Measurements from ENCODE around the gene FARS2. TPM values are rescaled to one million over a fixed set of nuclear protein-coding genes. Genes with fewer than 3 reads are reported as not detected.

FARS2 gene
- total RNA-seq, 3 donors from 2014 or later, result 12.0 to 29.6 (median 24.3) TPM

DNA sequence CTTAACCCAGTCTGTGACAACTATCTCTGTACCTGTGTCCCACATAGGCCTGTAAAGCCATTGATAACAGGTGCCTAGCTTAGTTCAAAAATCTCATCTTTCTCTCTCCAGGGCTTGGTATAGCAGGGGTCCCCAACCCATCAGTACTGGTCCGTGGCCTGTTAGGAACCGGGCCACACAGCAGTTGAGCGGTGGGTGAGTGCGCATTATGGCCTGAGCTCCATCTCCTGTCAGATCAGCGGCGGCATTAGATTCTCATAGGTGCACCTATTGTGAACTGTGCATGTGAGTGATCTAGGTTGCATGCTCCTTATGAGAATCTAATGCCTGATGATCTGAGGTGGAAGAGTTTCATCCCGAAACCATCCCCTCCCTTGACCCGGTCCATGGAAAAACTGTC lies 3.9 kb upstream of the FARS2 start:
- Histone ChIP-seq H3K27ac (no peak overlapping the region), H3K9me3 (no peaks in the 10 kb centered on the region), H3K36me3 (no peaks in the 10 kb centered on the region), H3K4me3 (no peak overlapping the region), H3K4me1 (no peaks in the 10 kb centered on the region), H3K27me3 (no peaks in the 10 kb centered on the region)
- TF ChIP-seq POLR2A (IDR thresholded peaks at IDR 0.05), result no peak
- TF ChIP-seq, protein P1, sequence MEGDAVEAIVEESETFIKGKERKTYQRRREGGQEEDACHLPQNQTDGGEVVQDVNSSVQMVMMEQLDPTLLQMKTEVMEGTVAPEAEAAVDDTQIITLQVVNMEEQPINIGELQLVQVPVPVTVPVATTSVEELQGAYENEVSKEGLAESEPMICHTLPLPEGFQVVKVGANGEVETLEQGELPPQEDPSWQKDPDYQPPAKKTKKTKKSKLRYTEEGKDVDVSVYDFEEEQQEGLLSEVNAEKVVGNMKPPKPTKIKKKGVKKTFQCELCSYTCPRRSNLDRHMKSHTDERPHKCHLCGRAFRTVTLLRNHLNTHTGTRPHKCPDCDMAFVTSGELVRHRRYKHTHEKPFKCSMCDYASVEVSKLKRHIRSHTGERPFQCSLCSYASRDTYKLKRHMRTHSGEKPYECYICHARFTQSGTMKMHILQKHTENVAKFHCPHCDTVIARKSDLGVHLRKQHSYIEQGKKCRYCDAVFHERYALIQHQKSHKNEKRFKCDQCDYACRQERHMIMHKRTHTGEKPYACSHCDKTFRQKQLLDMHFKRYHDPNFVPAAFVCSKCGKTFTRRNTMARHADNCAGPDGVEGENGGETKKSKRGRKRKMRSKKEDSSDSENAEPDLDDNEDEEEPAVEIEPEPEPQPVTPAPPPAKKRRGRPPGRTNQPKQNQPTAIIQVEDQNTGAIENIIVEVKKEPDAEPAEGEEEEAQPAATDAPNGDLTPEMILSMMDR (IDR thresholded peaks at IDR 0.05), result no peak
- DNase-seq (ENCODE audit: low spot score in 2 of 2), result no peak
- intact Hi-C loops (cut with DNase I; ENCODE audit: low total_unique reads), result no loop called here

DNA sequence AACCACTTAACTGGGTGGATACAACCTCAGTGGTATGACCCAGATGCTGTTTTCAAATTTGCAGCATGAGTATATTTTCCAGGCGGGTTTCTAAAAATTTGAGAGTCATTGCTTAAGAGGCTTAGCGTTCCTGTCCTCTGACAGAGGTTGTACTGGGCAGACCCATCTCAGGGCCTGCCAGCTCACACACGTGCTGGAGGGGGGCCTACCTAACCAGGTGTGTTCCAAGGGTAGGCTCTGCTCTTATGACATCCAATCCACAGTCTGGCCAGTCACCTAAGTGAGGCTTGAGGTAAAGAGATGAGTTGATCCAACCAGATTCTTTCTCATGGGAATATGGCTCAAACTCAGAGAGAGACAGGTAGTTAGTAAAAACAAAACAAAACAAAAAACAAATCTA lies 1.9 kb upstream of the FARS2 start:
- no peaks in the 10 kb centered on the region for H3K9me3 ChIP-seq
- intact Hi-C loops (cut with DNase I; ENCODE audit: low total_unique reads), result no loop called here
- H3K27ac ChIP-seq, result no peak overlapping the region
- H3K36me3 ChIP-seq, result no peaks in the 10 kb centered on the region
- no peak for DNase-seq (ENCODE audit: low spot score in 2 of 2)
- H3K27me3 ChIP-seq, result no peaks in the 10 kb centered on the region
- H3K4me3 ChIP-seq, result peak overlapping the region in 2 of 3 donors; percentile 71 to 79
- no peaks in the 10 kb centered on the region for H3K4me1 ChIP-seq
- no peak for TF ChIP-seq POLR2AphosphoS5 (IDR thresholded peaks at IDR 0.05)
- TF ChIP-seq, protein P1 (IDR thresholded peaks at IDR 0.05), result no peak
- TF ChIP-seq POLR2A (IDR thresholded peaks at IDR 0.05), result no peak

DNA sequence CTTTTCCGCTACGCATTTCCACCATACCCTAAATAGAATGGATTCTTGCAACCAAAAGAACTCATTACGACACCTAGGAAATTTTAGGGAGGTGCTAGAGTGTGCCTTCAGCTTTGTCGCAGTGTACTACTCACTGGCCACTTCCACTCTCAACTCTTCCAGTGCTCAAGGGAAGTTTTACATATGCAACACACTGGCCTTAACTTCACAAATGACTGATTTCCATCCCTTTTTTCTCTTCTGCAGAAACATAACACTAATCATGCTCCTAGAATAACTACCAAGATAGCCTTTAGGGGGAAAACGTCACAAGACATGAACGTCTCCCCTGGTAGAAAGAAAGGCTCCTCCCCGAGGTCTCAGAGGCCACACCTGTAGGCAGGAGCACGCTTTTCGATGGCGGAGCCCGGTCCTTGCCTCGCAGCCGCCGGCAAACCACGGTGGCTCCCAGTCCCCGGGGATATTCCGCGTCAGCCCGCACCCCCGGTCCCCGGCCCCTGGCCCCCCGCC lies 1.1 kb upstream of the FARS2 start:
- peak overlapping the region; percentile 98 for H3K27ac ChIP-seq
- intact Hi-C loops (cut with DNase I; ENCODE audit: low total_unique reads), result no loop called here
- peak; percentile 52 to 55 for DNase-seq (ENCODE audit: low spot score in 2 of 2)

DNA sequence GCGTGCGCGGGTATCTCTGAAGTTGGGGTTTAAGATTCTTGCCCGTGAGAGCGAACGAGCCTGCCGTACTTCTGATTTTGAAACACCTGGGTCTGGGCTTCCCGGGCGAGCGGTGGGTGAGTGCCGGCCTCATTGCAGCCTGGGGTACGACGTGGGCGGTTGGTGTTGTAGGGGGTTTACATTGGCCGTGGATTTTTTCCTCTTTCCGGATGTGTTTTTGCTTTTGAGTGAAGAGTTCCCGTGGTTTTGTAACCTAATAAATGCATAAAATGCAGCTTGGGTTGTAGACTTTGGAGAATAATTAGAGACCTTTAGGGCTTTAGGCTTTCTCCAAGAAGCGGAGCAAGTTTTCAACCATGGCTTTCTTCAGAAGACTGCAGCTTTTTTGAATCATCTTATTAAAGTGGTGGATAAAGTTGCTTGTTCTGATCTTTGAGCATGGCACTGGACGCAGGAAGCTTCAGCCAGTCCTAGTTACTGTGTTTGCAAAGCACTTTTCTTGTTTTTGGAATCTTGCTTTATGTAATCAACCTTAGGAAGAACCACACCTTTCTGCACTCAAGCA lies 314 bp downstream of the FARS2 start:
- intact Hi-C loops (cut with DNase I; ENCODE audit: low total_unique reads), result no loop called here
- TF ChIP-seq, protein P1 (IDR thresholded peaks at IDR 0.05), result no peak
- TF ChIP-seq POLR2AphosphoS5 (IDR thresholded peaks at IDR 0.05) (no peak), POLR2A (IDR thresholded peaks at IDR 0.05) (no peak)

More for the DNA sequence above, 1.1 kb upstream of the FARS2 start:
- TF ChIP-seq POLR2AphosphoS5 (IDR thresholded peaks at IDR 0.05) (no peak), POLR2A (IDR thresholded peaks at IDR 0.05) (no peak)
- TF ChIP-seq, protein P1 (IDR thresholded peaks at IDR 0.05), result no peak
- H3K9me3 ChIP-seq, result no peaks in the 10 kb centered on the region
- no peaks in the 10 kb centered on the region for H3K36me3 ChIP-seq
- peak overlapping the region; percentile 71 to 79 (median 78) for H3K4me3 ChIP-seq
- no peaks in the 10 kb centered on the region for H3K4me1 ChIP-seq
- no peaks in the 10 kb centered on the region for H3K27me3 ChIP-seq

DNA sequence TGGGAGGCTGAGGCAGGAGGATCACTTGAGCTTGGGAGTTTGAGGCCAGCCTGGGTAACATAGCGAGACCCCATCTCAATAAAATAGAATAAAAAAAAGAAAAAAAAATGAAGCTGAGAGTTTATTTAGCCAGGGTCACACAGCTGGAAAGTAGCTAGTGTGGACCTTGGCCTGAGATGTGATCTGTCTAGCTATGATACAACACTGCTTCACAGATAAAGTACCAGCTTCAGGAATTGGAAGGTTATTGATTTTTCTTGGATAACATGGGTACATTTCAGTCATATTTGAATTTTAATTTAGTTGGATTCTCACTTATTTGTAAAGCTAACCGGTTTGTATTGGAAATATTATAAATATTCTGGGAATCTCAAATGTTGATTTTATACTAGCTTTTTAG lies 5.1 kb downstream of the FARS2 start:
- intact Hi-C loops (cut with DNase I; ENCODE audit: low total_unique reads), result no loop called here
- no peak for DNase-seq (ENCODE audit: low spot score in 2 of 2)
- Histone ChIP-seq H3K27ac (no peak overlapping the region), H3K9me3 (no peaks in the 10 kb centered on the region), H3K4me3 (no peak overlapping the region), H3K27me3 (no peaks in the 10 kb centered on the region), H3K36me3 (no peaks in the 10 kb centered on the region), H3K4me1 (no peaks in the 10 kb centered on the region)
- TF ChIP-seq, protein P1 (IDR thresholded peaks at IDR 0.05), result no peak
- TF ChIP-seq POLR2AphosphoS5 (IDR thresholded peaks at IDR 0.05) (no peak), POLR2A (IDR thresholded peaks at IDR 0.05) (no peak)

More for the DNA sequence above, 314 bp downstream of the FARS2 start:
- Histone ChIP-seq H3K27me3 (no peaks in the 10 kb centered on the region), H3K4me3 (peak overlapping the region; percentile 71 to 79 (median 78)), H3K36me3 (no peaks in the 10 kb centered on the region), H3K27ac (peak overlapping the region; percentile 98), H3K4me1 (no peaks in the 10 kb centered on the region), H3K9me3 (no peaks in the 10 kb centered on the region)
- DNase-seq (ENCODE audit: low spot score in 2 of 2), result no peak
